OCI-LY7 (cell line): ENCODE results near the gene COQ9. TPM values are rescaled to one million over a fixed set of nuclear protein-coding genes. Genes with fewer than 3 reads are reported as not detected.

Source experiments
- BruUV-seq: library from RNA; stranded (reverse); fragments of 400-500 nt; replicated peaks from 2 replicates; lab custom pipeline; 2021; lab: Mats Ljungman, UMichigan
- CTCF ChIA-PET: fragments of 300-600 bp; sonication (Branson Sonifier 250); formaldehyde crosslinking; loops from one replicate; lab custom pipeline; 2022; ENCODE audit warnings: antibody characterized with exemption; ENCODE audit not compliant: unreplicated experiment; lab: Charles Lee
- POLR2A ChIA-PET: fragments of 300-600 bp; sonication (Branson Sonifier 250); formaldehyde crosslinking; loops from one replicate; lab custom pipeline; 2022; ENCODE audit warnings: antibody characterized with exemption; lab: Charles Lee
- DNase-seq: peaks from one replicate; pipeline ENCODE4 v3.0.0-alpha.2; 2015; ENCODE audit warnings: low spot score
- H2AFZ ChIP-seq: fragments of 200-600 bp; sonication (generic), shearing (Covaris generic); 2 replicates; pipeline ENCODE4 v1.6.1; 2014; ENCODE audit warnings: mild to moderate bottlenecking, antibody characterized with exemption, low read length, moderate library complexity
- H3K27ac ChIP-seq: fragments of 200-600 bp; sonication (generic); 2 replicates; pipeline ENCODE4 v1.5.1; 2014; ENCODE audit warnings: mixed run types, low read depth, mild to moderate bottlenecking, moderate library complexity, low read length, inconsistent platforms; ENCODE audit not compliant: poor library complexity, severe bottlenecking
- H3K36me3 ChIP-seq: fragments of 200-600 bp; sonication (generic); 2 replicates; pipeline ENCODE4 v1.6.1; 2014; ENCODE audit warnings: mild to moderate bottlenecking, antibody characterized with exemption, low read length, moderate library complexity, mixed read lengths; ENCODE audit not compliant: insufficient read depth
- H3K4me1 ChIP-seq: fragments of 200-600 bp; sonication (generic); 2 replicates; pipeline ENCODE4 v1.5.1; 2014; ENCODE audit warnings: mild to moderate bottlenecking, low read length; ENCODE audit not compliant: insufficient read depth, poor library complexity, severe bottlenecking
- H3K4me2 ChIP-seq: fragments of 200-600 bp; sonication (generic); 2 replicates; pipeline ENCODE4 v1.6.1; 2014; ENCODE audit warnings: mild to moderate bottlenecking, low read length
- H3K4me3 ChIP-seq: fragments of 200-600 bp; sonication (generic); 2 replicates; pipeline ENCODE4 v1.5.1; 2014; ENCODE audit warnings: mild to moderate bottlenecking, low read depth, low read length; ENCODE audit not compliant: poor library complexity, severe bottlenecking
- H3K79me2 ChIP-seq: fragments of 200-600 bp; sonication (generic); 2 replicates; pipeline ENCODE4 v1.6.1; 2016; ENCODE audit warnings: low read depth, mild to moderate bottlenecking, low read length, moderate library complexity, mixed read lengths; ENCODE audit not compliant: insufficient read depth
- H3K9me2 ChIP-seq: fragments of 200-600 bp; sonication (generic); 2 replicates; pipeline ENCODE4 v1.6.1; 2016; ENCODE audit warnings: mild to moderate bottlenecking, low read length, mixed read lengths; ENCODE audit not compliant: insufficient read depth
- H3K9me3 ChIP-seq: fragments of 200-600 bp; sonication (generic); 2 replicates; pipeline ENCODE4 v1.6.1; 2014; ENCODE audit warnings: mild to moderate bottlenecking, mixed run types, low read length, mixed read lengths
- H4K20me1 ChIP-seq: fragments of 200-600 bp; sonication (generic); 2 replicates; pipeline ENCODE4 v1.6.1; 2014; ENCODE audit warnings: mild to moderate bottlenecking, antibody characterized with exemption, low read length, moderate library complexity, mixed read lengths; ENCODE audit not compliant: insufficient read depth
- EZH2phosphoT487 ChIP-seq: fragments of 200-600 bp; sonication (generic); IDR thresholded peaks from 2 replicates; pipeline ENCODE4 v1.6.1; 2018; ENCODE audit warnings: low read depth, borderline replicate concordance, mild to moderate bottlenecking, mixed run types, antibody characterized with exemption, low read length, moderate library complexity, mixed read lengths
- intact Hi-C: fragments of 100-400 bp; cut with micrococcal nuclease; formaldehyde crosslinking; loops from one replicate; pipeline ENCODE4 v1.10.0; 2022; ENCODE audit not compliant: unreplicated experiment
- total RNA-seq, 2 experiments: library from RNA; depleted of rRNA in 1 of 2; stranded (reverse); fragments of >200 nt in 1 of 2; shearing (Covaris generic) in 1 of 2; gene quantifications; 2 replicates each; pipeline ENCODE4 v1.2.3, GENCODE V29; 2014 to 2022
- TF ChIP-seq, protein P1 (sequence below): fragments of 200-600 bp; sonication (generic); conservative IDR thresholded peaks from 2 replicates; pipeline ENCODE4 v1.5.1; 2014; ENCODE audit warnings: mild to moderate bottlenecking, antibody characterized with exemption, low read length, moderate library complexity, mixed read lengths

The COQ9 gene
- total RNA-seq, 2 experiments from 2014 or later: 30.5 to 45.2 TPM

DNA sequence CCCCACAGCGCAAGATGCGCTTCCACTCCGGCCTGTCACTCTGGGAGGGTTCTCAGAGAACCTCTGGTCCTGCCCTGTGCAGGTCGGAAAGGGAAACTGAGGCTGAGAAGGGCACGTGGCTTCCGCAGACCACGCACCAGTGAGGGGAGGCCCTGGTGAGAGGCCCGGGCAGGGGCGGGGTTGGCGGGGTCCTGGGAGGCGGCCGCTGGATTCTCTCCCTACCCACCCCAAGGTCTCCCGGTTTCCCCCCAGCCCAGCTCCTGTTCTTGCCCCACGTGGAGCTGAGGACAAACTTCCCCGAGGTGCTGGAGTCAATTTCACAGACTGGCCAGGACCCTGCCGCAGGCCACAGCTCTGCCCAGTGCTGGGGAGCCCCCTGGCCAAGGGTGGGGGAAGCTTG, 31.2 kb upstream of the COQ9 start:
- Histone ChIP-seq H3K9me2 (no peaks in the 10 kb centered on the region), H3K4me2 (peak overlapping the region; percentile 73; the same call in 1 of the 2 replicates), H4K20me1 (no peaks in the 10 kb centered on the region), H3K4me3 (no peak overlapping the region), H3K4me1 (peaks cover 39% of the 10 kb centered on the region), H3K9me3 (no peaks in the 10 kb centered on the region), H3K36me3 (no peaks in the 10 kb centered on the region), H3K79me2 (no peaks in the 10 kb centered on the region), H3K27ac (no peak overlapping the region), H2AFZ (peak overlapping the region; percentile 82)
- ChIA-PET POLR2A (interaction anchor here (0.5 to 1.6 kb wide), 4 partner anchors 25 to 107 kb away, joined by 3 to 8 read pairs (median 4); no protein-coding TSS in a partner anchor), CTCF (interaction anchor here (1.0 to 2.8 kb wide), 4 partner anchors 31 to 115 kb away, joined by 4 to 18 read pairs (median 6); partner anchors contain the start of genes CIAPIN1 and COQ9)
- intact Hi-C loops: loop anchor here (2.0 to 10.0 kb wide), 3 partner anchors 229 to 331 kb away; partner anchors contain the start of genes PSME3IP1 and RSPRY1
- no TSS peak for BruUV-seq
- DNase-seq: no peak
- TF ChIP-seq, protein P1, sequence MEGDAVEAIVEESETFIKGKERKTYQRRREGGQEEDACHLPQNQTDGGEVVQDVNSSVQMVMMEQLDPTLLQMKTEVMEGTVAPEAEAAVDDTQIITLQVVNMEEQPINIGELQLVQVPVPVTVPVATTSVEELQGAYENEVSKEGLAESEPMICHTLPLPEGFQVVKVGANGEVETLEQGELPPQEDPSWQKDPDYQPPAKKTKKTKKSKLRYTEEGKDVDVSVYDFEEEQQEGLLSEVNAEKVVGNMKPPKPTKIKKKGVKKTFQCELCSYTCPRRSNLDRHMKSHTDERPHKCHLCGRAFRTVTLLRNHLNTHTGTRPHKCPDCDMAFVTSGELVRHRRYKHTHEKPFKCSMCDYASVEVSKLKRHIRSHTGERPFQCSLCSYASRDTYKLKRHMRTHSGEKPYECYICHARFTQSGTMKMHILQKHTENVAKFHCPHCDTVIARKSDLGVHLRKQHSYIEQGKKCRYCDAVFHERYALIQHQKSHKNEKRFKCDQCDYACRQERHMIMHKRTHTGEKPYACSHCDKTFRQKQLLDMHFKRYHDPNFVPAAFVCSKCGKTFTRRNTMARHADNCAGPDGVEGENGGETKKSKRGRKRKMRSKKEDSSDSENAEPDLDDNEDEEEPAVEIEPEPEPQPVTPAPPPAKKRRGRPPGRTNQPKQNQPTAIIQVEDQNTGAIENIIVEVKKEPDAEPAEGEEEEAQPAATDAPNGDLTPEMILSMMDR: no peak
- TF ChIP-seq EZH2phosphoT487: no peak

- H3K79me2 ChIP-seq: no peaks in the 10 kb centered on the region
- H3K27ac ChIP-seq: no peak overlapping the region
- H3K4me2 ChIP-seq: no peak overlapping the region
- H3K9me2 ChIP-seq: no peaks in the 10 kb centered on the region
- BruUV-seq: no TSS peak
- H3K4me3 ChIP-seq: no peak overlapping the region
- CTCF ChIA-PET: interaction anchor here (0.7 to 1.4 kb wide), 2 partner anchors 94 to 100 kb away, joined by 3 to 4 read pairs; no protein-coding TSS in a partner anchor
- DNase-seq: no peak
- POLR2A ChIA-PET: no interaction called here
- peak overlapping the region; percentile 98; the same call in 1 of the 2 replicates for H2AFZ ChIP-seq
- peaks cover 20% of the 10 kb centered on the region for H3K4me1 ChIP-seq
- H3K9me3 ChIP-seq: no peaks in the 10 kb centered on the region
- H4K20me1 ChIP-seq: no peaks in the 10 kb centered on the region
- no peaks in the 10 kb centered on the region for H3K36me3 ChIP-seq
- intact Hi-C loops: loop anchor here (1.0 to 10.0 kb wide), 3 partner anchors 100 to 235 kb away; partner anchors contain the start of genes PSME3IP1 and RSPRY1
- no peak for TF ChIP-seq EZH2phosphoT487
- TF ChIP-seq, protein P1: no peak
These were observed 27.8 kb upstream of the COQ9 start for GRCh38 chr16:57419506-57419905.
